Activated CD4-positive, alpha-beta memory T cell treated with anti-CD3 and anti-CD28 coated beads for 36 hours (primary cell): ENCODE results near the gene EVPLL. TPM values are rescaled to one million over a fixed set of nuclear protein-coding genes. Genes with fewer than 3 reads are reported as not detected.
"Not testable (repeated sequence)": the region's sequence is repeated elsewhere in the genome, so short reads cannot be mapped to it uniquely, and the experiment has no call there.

Experiments used
- CTCF ChIA-PET: fragments of 350-600 bp; sonication (Branson Sonifier 250); formaldehyde crosslinking; loops from one replicate; lab custom pipeline; 2021; ENCODE audit warnings: antibody characterized with exemption, inconsistent platforms; lab: Charles Lee
- POLR2A ChIA-PET: fragments of 350-600 bp; sonication (Branson Sonifier 250); formaldehyde crosslinking; loops from one replicate; lab custom pipeline; 2021; ENCODE audit warnings: antibody characterized with exemption; lab: Charles Lee
- DNase-seq: peaks from one replicate; pipeline ENCODE4 v3.0.0-alpha.2; 2020
- H3K27ac Mint-ChIP-seq: one replicate; pipeline ENCODE4 v1.8.0; 2021; ENCODE audit warnings: mixed read lengths
- H3K27me3 Mint-ChIP-seq: one replicate; pipeline ENCODE4 v1.8.0; 2021; ENCODE audit warnings: mixed read lengths
- H3K36me3 Mint-ChIP-seq: one replicate; pipeline ENCODE4 v1.8.0; 2021; ENCODE audit warnings: mixed read lengths
- H3K4me1 Mint-ChIP-seq: one replicate; pipeline ENCODE4 v1.8.0; 2021; ENCODE audit warnings: low read depth, mixed read lengths
- H3K4me3 Mint-ChIP-seq: one replicate; pipeline ENCODE4 v1.8.0; 2021; ENCODE audit warnings: mild to moderate bottlenecking, mixed read lengths
- H3K9me3 Mint-ChIP-seq: one replicate; pipeline ENCODE4 v1.8.0; 2021; ENCODE audit warnings: mixed read lengths
- intact Hi-C: fragments of 100-400 bp; cut with micrococcal nuclease; formaldehyde crosslinking; loops from one replicate; pipeline ENCODE4 v1.15.1; 2023
- total RNA-seq, 2 experiments: library from RNA; stranded (reverse); gene quantifications; one replicate each; pipeline ENCODE4 v1.2.3, GENCODE V29; 2021

The EVPLL gene
- total RNA-seq, 2 experiments from 2014 or later, result not detected

GRCh38 chr17:18408906-18409305, 31.3 kb downstream of the EVPLL start:
- POLR2A ChIA-PET, CTCF ChIA-PET, H3K4me3 Mint-ChIP-seq: not testable (repeated sequence)

DNA sequence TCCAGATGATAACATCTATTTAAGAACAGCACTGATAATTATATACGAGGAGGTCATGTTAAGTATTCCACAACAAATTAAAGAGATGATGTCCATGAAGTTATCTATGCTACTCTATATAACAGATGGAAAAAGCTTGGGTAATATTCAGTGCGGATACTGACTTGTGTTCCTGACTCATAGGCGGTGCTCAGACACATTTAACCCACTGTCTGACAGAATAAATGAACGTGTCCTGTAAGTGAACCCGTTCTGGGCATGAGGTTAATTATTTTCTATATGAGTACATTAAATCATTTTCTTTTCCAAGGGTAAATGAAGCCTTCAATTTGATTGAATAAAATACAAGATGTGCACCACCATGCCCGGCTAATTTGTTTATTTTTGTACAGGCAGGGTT, 31.7 kb downstream of the EVPLL start:
- H3K4me1 Mint-ChIP-seq, result peaks cover 12% of the 10 kb centered on the region
- DNase-seq, H3K27me3 Mint-ChIP-seq, H3K9me3 Mint-ChIP-seq, H3K27ac Mint-ChIP-seq, CTCF ChIA-PET, intact Hi-C loops, H3K36me3 Mint-ChIP-seq, H3K4me3 Mint-ChIP-seq, POLR2A ChIA-PET: not testable (repeated sequence)

More at GRCh38 chr17:18408906-18409305, 31.3 kb downstream of the EVPLL start:
- H3K9me3 Mint-ChIP-seq, DNase-seq, H3K27ac Mint-ChIP-seq, intact Hi-C loops, H3K27me3 Mint-ChIP-seq, H3K36me3 Mint-ChIP-seq: not testable (repeated sequence)
- H3K4me1 Mint-ChIP-seq, result peaks cover 12% of the 10 kb centered on the region

DNA sequence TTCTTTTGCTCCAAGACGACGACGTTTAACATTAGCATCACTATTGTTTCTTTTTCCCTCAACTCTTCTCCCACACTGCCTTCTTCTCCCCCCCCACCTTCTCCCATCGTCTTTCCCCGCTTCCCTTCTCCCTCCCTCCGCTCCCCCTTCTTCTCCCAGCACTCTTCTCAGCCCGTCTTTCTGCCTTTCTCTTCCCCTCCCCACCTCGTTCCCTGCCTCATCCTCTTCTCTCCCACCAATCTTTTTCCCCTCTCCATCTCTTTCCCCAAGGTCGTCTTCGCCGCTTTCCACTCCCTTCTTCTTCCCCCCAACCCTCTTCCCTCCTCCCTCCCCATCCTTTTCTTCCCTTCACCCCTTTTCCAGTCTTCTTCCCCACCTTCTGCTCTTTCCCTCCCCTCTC, 33.2 kb downstream of the EVPLL start:
- intact Hi-C loops, H3K9me3 Mint-ChIP-seq, H3K36me3 Mint-ChIP-seq, CTCF ChIA-PET, H3K27me3 Mint-ChIP-seq, DNase-seq, POLR2A ChIA-PET: not testable (repeated sequence)
- Mint-ChIP-seq H3K4me1 (peaks cover 12% of the 10 kb centered on the region), H3K4me3 (peak overlapping the region; percentile 88), H3K27ac (peak overlapping the region; percentile 81)

DNA sequence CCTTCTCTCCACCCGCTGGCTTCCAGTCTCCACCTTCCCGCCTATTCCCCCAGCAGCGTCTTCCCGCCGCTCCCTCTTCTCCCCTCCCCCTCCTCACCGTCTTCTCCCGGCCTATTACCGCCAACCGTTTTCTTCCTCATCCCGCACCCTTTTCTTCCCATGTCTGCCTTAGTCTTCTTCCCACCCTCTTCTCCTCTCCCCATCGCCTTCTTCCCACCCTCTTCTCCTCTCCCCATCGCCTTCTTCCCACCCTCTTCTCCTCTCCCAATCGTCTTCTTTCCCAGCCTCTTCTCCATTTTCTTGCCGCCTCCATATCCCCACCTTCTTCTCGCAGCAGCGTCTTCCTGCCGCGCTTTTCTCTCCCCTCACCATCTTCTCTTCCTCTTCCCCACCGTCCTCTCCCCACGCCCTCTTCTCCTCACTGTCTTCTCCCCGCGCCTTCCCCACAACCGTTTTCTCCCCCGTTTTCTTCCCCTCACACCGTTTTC, 33.8 kb downstream of the EVPLL start:
- POLR2A ChIA-PET, H3K36me3 Mint-ChIP-seq, CTCF ChIA-PET, H3K9me3 Mint-ChIP-seq, H3K27me3 Mint-ChIP-seq, intact Hi-C loops: not testable (repeated sequence)
- Mint-ChIP-seq H3K27ac (peak overlapping the region; percentile 81), H3K4me1 (peaks cover 12% of the 10 kb centered on the region), H3K4me3 (peak overlapping the region; percentile 88)
- peak; percentile 42 for DNase-seq

DNA sequence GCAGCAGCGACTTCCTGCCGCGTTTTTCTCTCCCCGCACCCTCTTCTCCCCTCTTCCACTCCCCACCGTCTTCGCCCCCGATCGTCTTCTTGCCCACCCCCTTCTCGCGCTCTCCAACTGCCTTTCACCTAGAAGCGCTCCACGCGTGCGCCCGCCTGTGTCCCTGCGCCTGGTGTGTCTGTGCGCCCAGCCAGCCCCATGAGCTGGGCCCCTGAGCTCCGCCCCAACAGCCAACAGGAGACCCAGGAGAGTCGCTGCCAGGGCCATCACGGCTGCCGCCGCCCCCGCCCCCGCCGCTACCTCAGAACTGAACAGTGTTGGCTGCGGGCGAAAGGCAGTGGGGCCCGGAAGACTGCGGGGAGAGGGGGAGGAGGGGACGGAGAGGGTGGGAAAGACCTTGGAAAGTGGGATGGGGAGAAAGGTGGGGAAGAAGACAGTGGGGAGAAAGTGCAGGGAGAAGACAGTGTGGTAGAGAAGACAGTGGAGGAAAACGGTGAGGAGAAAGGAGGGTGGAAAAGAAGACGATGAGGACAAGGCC, 34.5 kb downstream of the EVPLL start:
- POLR2A ChIA-PET, result not testable (repeated sequence)

GRCh38 chr17:18421521-18421920, 43.9 kb downstream of the EVPLL start:
- CTCF ChIA-PET, H3K27me3 Mint-ChIP-seq, H3K27ac Mint-ChIP-seq, intact Hi-C loops, H3K4me3 Mint-ChIP-seq, H3K9me3 Mint-ChIP-seq, POLR2A ChIA-PET, H3K36me3 Mint-ChIP-seq, H3K4me1 Mint-ChIP-seq, DNase-seq: not testable (repeated sequence)

More for the DNA sequence above, 34.5 kb downstream of the EVPLL start:
- H3K4me1 Mint-ChIP-seq, result peaks cover 12% of the 10 kb centered on the region
- H3K27ac Mint-ChIP-seq, DNase-seq, CTCF ChIA-PET, intact Hi-C loops, H3K9me3 Mint-ChIP-seq, H3K27me3 Mint-ChIP-seq, H3K36me3 Mint-ChIP-seq, H3K4me3 Mint-ChIP-seq: not testable (repeated sequence)

DNA sequence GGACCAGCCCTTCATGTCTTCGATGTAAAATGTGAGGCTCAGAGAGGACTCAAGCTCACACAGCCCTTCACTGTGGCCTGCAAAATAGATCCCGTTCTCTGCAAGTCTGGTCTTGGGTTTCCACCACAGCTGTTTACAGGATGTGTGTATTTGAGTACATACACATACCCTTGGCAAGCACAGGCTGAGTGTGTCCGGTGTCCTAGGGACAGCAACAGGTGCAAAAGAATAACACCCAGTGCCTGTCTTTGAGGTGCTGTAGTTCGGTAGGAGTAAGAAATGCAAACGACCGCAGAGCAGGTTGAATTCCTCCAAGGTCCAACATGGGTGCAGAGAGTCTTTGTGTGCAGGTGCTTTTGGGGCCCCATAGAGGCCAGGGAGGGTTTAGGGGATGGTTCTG, 44.9 kb downstream of the EVPLL start:
- POLR2A ChIA-PET, DNase-seq, CTCF ChIA-PET, H3K9me3 Mint-ChIP-seq, H3K27me3 Mint-ChIP-seq, H3K27ac Mint-ChIP-seq, intact Hi-C loops, H3K4me1 Mint-ChIP-seq, H3K4me3 Mint-ChIP-seq, H3K36me3 Mint-ChIP-seq: not testable (repeated sequence)

- DNase-seq, H3K4me1 Mint-ChIP-seq, intact Hi-C loops, H3K36me3 Mint-ChIP-seq, H3K27me3 Mint-ChIP-seq, CTCF ChIA-PET, H3K27ac Mint-ChIP-seq, H3K9me3 Mint-ChIP-seq, POLR2A ChIA-PET, H3K4me3 Mint-ChIP-seq: not testable (repeated sequence)
Observed at GRCh38 chr17:18423015-18423414, 45.4 kb downstream of the EVPLL start.

- intact Hi-C loops, H3K4me3 Mint-ChIP-seq: not testable (repeated sequence)
Observed at GRCh38 chr17:18425593-18425992, 48.0 kb downstream of the EVPLL start.

GRCh38 chr17:18426639-18427038, 49.1 kb downstream of the EVPLL start:
- H3K4me1 Mint-ChIP-seq, intact Hi-C loops, H3K9me3 Mint-ChIP-seq, H3K27me3 Mint-ChIP-seq, H3K36me3 Mint-ChIP-seq, H3K27ac Mint-ChIP-seq, POLR2A ChIA-PET, CTCF ChIA-PET, H3K4me3 Mint-ChIP-seq, DNase-seq: not testable (repeated sequence)

More at GRCh38 chr17:18425593-18425992, 48.0 kb downstream of the EVPLL start:
- H3K36me3 Mint-ChIP-seq, H3K9me3 Mint-ChIP-seq, DNase-seq, H3K27me3 Mint-ChIP-seq, H3K4me1 Mint-ChIP-seq, H3K27ac Mint-ChIP-seq, POLR2A ChIA-PET, CTCF ChIA-PET: not testable (repeated sequence)

DNA sequence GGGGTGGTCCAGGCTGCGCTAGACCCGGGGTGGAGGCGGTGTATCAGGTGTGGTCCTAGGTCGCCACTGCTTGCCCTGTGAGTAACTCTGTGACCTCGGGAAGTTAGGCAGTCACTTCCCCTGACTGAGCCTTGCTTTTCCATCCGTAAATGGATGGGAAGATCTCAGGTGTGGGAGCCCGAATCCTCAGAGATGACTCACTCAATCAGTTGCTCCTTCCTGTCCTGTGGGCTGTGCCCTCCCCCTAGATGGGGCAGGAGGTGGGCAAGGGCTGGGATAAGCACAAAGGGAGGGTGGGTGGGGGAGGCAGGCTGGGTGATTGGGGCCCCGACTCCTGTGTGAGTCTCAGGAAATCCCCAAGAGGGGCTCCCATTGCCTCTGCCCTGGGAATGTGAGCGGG, 54.6 kb downstream of the EVPLL start:
- H3K27ac Mint-ChIP-seq, H3K4me3 Mint-ChIP-seq, H3K4me1 Mint-ChIP-seq, H3K9me3 Mint-ChIP-seq, H3K27me3 Mint-ChIP-seq, POLR2A ChIA-PET, H3K36me3 Mint-ChIP-seq, DNase-seq, intact Hi-C loops, CTCF ChIA-PET: not testable (repeated sequence)
